ENCODE results near the gene MAPT. TPM values are rescaled to one million over a fixed set of nuclear protein-coding genes. Genes with fewer than 3 reads are reported as not detected.

The MAPT gene
- polyA plus RNA-seq, 2 donors = 4.5 to 4.7 TPM

DNA sequence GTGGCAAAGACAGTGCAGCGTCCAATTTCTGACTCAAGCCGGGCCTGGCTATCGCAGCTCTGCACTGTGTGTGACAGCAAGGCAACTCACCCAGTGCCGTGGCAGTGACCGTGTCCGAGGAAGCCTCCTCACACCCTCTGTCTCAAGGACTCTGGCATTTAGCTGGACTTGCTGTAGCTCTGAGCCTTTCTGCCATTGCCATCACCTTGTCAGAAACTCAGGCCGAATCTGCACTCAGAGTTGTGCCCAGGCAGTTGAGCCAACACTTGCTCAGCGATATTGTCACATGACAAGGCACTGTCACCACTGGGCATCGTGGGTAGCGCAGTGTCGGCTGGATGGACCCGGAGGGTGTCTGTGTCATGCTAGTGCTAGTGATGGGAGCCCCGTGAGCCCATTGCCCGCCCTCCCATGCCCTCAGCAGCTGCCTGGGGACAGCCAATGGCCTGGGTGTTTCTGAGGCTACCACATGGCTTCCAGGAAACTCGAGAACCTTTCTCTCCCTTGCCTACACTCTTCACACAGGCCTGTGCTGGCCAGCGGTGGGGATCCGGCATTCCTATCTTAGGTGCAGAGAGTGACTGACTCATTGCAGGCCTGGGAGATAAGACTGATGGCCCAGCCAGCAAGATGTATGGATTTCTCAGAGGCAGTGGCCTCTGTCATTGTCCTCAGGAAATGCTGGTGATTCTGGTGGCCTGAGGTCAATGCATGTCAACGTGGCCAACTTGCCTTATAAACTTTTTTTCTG, 82.6 kb downstream of the MAPT start:
- Histone ChIP-seq H3K36me3 (ENCODE audit: control insufficient read depth in 2 of 2, insufficient read depth in 2 of 2, low read length in 1 of 2) (no peaks in the 10 kb centered on the region), H3K27me3 (ENCODE audit: control insufficient read depth in 1 of 2, insufficient read depth in 2 of 2, low read length in 2 of 2) (no peaks in the 10 kb centered on the region), H3K4me3 (ENCODE audit: low read depth in 1 of 2, low read length in 2 of 2) (no peak overlapping the region), H3K27ac (ENCODE audit: low read depth in 2 of 2, low read length in 1 of 2) (no peak overlapping the region), H3K4me1 (ENCODE audit: control insufficient read depth in 2 of 2, insufficient read depth in 2 of 2, low read length in 1 of 2) (peaks cover 14 to 28% of the 10 kb centered on the region in 2 donors), H3K9me3 (ENCODE audit: control insufficient read depth in 2 of 2, insufficient read depth in 1 of 2, low read depth in 1 of 2, low read length in 1 of 2) (no peaks in the 10 kb centered on the region)
- WGBS, 2 donors = 87 to 88% methylated on average over 18 of the region's 18 CpGs

DNA sequence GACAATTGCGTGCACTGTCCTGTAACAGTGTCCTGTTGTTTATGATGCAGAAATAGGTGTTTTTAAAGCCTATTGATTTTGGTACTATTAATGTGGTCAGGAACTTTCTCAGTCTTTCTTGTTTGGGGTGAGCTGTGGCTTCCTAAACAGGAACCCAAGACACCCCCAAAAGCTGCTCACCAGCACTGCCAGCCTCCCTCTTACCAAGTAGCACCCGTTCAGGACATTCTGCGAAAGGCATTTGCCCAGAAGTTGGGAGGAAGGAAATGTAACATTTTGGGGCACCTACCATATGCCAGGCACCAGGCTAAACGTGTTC, 83.1 kb downstream of the MAPT start:
- Histone ChIP-seq H3K9me3 (ENCODE audit: control insufficient read depth in 2 of 2, insufficient read depth in 1 of 2, low read depth in 1 of 2, low read length in 1 of 2) (no peaks in the 10 kb centered on the region), H3K27me3 (ENCODE audit: control insufficient read depth in 1 of 2, insufficient read depth in 2 of 2, low read length in 2 of 2) (no peaks in the 10 kb centered on the region), H3K4me1 (ENCODE audit: control insufficient read depth in 2 of 2, insufficient read depth in 2 of 2, low read length in 1 of 2) (peaks cover 13 to 27% of the 10 kb centered on the region in 2 donors), H3K4me3 (ENCODE audit: low read depth in 1 of 2, low read length in 2 of 2) (no peak overlapping the region), H3K36me3 (ENCODE audit: control insufficient read depth in 2 of 2, insufficient read depth in 2 of 2, low read length in 1 of 2) (no peaks in the 10 kb centered on the region), H3K27ac (ENCODE audit: low read depth in 2 of 2, low read length in 1 of 2) (no peak overlapping the region)
- WGBS, 2 donors = 82 to 86% methylated on average over 4 of the region's 4 CpGs

DNA sequence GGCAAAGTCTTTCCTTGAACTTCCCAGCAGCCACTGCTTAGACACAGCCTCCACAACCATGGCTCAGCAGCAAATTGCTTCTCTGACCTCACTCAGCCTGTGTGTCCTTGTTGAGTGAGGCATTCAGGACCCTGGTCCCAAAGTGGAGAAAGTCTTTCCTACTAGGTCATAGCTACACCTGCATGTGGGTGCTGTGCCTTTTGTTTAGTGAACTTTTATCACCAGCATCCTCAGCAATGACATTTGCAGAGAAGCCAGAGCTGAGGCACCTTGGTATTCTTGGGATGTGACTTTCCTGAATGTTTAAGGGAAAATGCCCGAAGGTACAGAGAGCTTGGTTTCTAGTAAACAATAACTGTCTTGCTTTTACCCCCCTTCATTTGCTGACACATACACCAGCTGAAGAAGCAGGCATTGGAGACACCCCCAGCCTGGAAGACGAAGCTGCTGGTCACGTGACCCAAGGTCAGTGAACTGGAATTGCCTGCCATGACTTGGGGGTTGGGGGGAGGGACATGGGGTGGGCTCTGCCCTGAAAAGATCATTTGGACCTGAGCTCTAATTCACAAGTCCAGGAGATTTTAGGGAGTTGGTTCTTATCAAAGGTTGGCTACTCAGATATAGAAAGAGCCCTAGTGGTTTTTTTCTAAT, 83.7 kb downstream of the MAPT start:
- no peaks in the 10 kb centered on the region for H3K36me3 ChIP-seq (ENCODE audit: control insufficient read depth in 2 of 2, insufficient read depth in 2 of 2, low read length in 1 of 2)
- H3K27ac ChIP-seq (ENCODE audit: low read depth in 2 of 2, low read length in 1 of 2) = no peak overlapping the region
- no peaks in the 10 kb centered on the region for H3K9me3 ChIP-seq (ENCODE audit: control insufficient read depth in 2 of 2, insufficient read depth in 1 of 2, low read depth in 1 of 2, low read length in 1 of 2)
- no peaks in the 10 kb centered on the region for H3K27me3 ChIP-seq (ENCODE audit: control insufficient read depth in 1 of 2, insufficient read depth in 2 of 2, low read length in 2 of 2)
- peaks cover 13 to 24% of the 10 kb centered on the region in 2 donors for H3K4me1 ChIP-seq (ENCODE audit: control insufficient read depth in 2 of 2, insufficient read depth in 2 of 2, low read length in 1 of 2)
- 82 to 83% methylated on average over 3 of the region's 3 CpGs for WGBS, 2 donors
- no peak overlapping the region for H3K4me3 ChIP-seq (ENCODE audit: low read depth in 1 of 2, low read length in 2 of 2)

DNA sequence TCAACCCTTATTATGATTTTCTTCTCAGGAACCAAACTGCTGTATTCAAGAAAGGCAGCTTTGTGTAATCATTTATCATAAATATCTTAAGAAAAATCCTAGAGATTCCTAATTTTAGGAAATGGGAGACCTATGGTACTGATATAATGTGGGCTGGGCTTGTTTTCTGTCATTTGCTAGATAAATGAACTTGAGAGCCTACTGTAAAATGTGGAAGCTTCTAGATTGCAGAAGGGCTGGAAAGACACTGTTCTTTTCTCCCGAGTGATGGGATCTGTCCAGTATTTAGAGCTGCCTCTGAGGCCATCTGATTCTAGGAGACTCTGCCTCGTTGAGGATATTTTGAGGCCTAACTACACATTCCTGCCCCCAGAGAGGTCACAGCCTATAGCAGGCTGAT, 84.8 kb downstream of the MAPT start:
- H3K27ac ChIP-seq (ENCODE audit: low read depth in 2 of 2, low read length in 1 of 2) = no peak overlapping the region
- 67 to 73% methylated on average over 2 of the region's 2 CpGs for WGBS, 2 donors
- H3K36me3 ChIP-seq (ENCODE audit: control insufficient read depth in 2 of 2, insufficient read depth in 2 of 2, low read length in 1 of 2) = no peaks in the 10 kb centered on the region
- H3K4me3 ChIP-seq (ENCODE audit: low read depth in 1 of 2, low read length in 2 of 2) = no peak overlapping the region
- no peaks in the 10 kb centered on the region for H3K9me3 ChIP-seq (ENCODE audit: control insufficient read depth in 2 of 2, insufficient read depth in 1 of 2, low read depth in 1 of 2, low read length in 1 of 2)
- peaks cover 9 to 16% of the 10 kb centered on the region in 2 donors for H3K4me1 ChIP-seq (ENCODE audit: control insufficient read depth in 2 of 2, insufficient read depth in 2 of 2, low read length in 1 of 2)
- H3K27me3 ChIP-seq (ENCODE audit: control insufficient read depth in 1 of 2, insufficient read depth in 2 of 2, low read length in 2 of 2) = no peaks in the 10 kb centered on the region

DNA sequence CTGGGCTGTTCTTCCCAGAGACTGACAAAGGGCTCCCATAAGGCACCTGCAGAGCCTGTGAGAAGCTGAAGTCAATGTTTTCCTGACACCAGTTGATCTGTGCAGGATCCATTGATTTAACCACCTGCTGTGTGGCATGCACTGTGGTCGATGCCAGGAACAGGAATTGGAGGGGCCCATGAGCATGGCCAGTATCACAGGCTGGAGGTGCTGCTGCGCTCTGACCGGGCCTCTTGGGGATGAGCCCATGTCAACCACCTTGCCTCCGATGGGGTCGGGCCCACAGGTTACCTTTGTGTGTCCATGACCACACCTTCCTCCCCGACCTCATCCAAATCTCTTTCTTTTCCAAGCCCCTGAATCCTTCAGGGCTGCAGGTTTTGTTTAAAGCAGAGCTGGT, 86.5 kb downstream of the MAPT start:
- Histone ChIP-seq H3K4me3 (ENCODE audit: low read depth in 1 of 2, low read length in 2 of 2) (no peak overlapping the region), H3K4me1 (ENCODE audit: control insufficient read depth in 2 of 2, insufficient read depth in 2 of 2, low read length in 1 of 2) (peaks cover 6 to 8% of the 10 kb centered on the region in 2 donors), H3K36me3 (ENCODE audit: control insufficient read depth in 2 of 2, insufficient read depth in 2 of 2, low read length in 1 of 2) (no peaks in the 10 kb centered on the region), H3K9me3 (ENCODE audit: control insufficient read depth in 2 of 2, insufficient read depth in 1 of 2, low read depth in 1 of 2, low read length in 1 of 2) (no peaks in the 10 kb centered on the region), H3K27ac (ENCODE audit: low read depth in 2 of 2, low read length in 1 of 2) (no peak overlapping the region), H3K27me3 (ENCODE audit: control insufficient read depth in 1 of 2, insufficient read depth in 2 of 2, low read length in 2 of 2) (no peaks in the 10 kb centered on the region)
- WGBS, 2 donors = 84 to 86% methylated on average over 6 of the region's 6 CpGs

DNA sequence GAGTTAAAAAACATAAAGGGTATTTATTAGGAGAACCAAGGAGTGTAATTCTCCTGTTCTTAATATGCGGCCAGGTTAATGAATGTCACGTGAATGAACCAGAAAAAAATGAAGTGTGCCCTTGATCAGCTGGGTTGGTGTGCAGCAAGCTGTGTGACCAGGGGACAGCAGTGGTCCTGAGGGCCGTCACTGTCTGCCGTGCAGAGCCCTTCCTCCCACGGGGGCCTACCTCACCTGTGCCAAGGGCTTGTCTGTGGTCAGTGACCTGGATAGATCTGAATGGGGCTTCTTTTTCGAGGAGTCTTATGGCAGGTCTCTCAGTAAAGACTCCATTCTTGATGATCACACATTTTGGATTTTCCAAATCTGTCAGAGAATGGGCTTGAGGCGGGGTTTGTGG, 87.0 kb downstream of the MAPT start:
- Histone ChIP-seq H3K27me3 (ENCODE audit: control insufficient read depth in 1 of 2, insufficient read depth in 2 of 2, low read length in 2 of 2) (no peaks in the 10 kb centered on the region), H3K36me3 (ENCODE audit: control insufficient read depth in 2 of 2, insufficient read depth in 2 of 2, low read length in 1 of 2) (no peaks in the 10 kb centered on the region), H3K9me3 (ENCODE audit: control insufficient read depth in 2 of 2, insufficient read depth in 1 of 2, low read depth in 1 of 2, low read length in 1 of 2) (no peaks in the 10 kb centered on the region), H3K4me3 (ENCODE audit: low read depth in 1 of 2, low read length in 2 of 2) (no peak overlapping the region), H3K4me1 (ENCODE audit: control insufficient read depth in 2 of 2, insufficient read depth in 2 of 2, low read length in 1 of 2) (peaks cover 5 to 6% of the 10 kb centered on the region in 2 donors), H3K27ac (ENCODE audit: low read depth in 2 of 2, low read length in 1 of 2) (no peak overlapping the region)
- WGBS, 2 donors = 86% methylated on average over 7 of the region's 7 CpGs

DNA sequence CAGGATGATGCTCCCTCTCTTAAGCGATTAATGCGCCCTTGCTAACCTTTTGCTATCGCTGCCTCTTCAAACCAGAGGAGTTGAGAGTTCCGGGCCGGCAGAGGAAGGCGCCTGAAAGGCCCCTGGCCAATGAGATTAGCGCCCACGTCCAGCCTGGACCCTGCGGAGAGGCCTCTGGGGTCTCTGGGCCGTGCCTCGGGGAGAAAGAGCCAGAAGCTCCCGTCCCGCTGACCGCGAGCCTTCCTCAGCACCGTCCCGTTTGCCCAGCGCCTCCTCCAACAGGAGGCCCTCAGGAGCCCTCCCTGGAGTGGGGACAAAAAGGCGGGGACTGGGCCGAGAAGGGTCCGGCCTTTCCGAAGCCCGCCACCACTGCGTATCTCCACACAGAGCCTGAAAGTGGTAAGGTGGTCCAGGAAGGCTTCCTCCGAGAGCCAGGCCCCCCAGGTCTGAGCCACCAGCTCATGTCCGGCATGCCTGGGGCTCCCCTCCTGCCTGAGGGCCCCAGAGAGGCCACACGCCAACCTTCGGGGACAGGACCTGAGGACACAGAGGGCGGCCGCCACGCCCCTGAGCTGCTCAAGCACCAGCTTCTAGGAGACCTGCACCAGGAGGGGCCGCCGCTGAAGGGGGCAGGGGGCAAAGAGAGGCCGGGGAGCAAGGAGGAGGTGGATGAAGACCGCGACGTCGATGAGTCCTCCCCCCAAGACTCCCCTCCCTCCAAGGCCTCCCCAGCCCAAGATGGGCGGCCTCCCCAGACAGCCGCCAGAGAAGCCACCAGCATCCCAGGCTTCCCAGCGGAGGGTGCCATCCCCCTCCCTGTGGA, 88.6 kb downstream of the MAPT start:
- Histone ChIP-seq H3K27me3 (ENCODE audit: control insufficient read depth in 1 of 2, insufficient read depth in 2 of 2, low read length in 2 of 2) (no peaks in the 10 kb centered on the region), H3K9me3 (ENCODE audit: control insufficient read depth in 2 of 2, insufficient read depth in 1 of 2, low read depth in 1 of 2, low read length in 1 of 2) (no peaks in the 10 kb centered on the region), H3K4me1 (ENCODE audit: control insufficient read depth in 2 of 2, insufficient read depth in 2 of 2, low read length in 1 of 2) (peaks cover 0 to 3% of the 10 kb centered on the region in 2 donors), H3K36me3 (ENCODE audit: control insufficient read depth in 2 of 2, insufficient read depth in 2 of 2, low read length in 1 of 2) (no peaks in the 10 kb centered on the region), H3K4me3 (ENCODE audit: low read depth in 1 of 2, low read length in 2 of 2) (no peak overlapping the region), H3K27ac (ENCODE audit: low read depth in 2 of 2, low read length in 1 of 2) (no peak overlapping the region)
- 90% methylated on average over 39 to 41 of the region's 41 CpGs for WGBS, 2 donors

DNA sequence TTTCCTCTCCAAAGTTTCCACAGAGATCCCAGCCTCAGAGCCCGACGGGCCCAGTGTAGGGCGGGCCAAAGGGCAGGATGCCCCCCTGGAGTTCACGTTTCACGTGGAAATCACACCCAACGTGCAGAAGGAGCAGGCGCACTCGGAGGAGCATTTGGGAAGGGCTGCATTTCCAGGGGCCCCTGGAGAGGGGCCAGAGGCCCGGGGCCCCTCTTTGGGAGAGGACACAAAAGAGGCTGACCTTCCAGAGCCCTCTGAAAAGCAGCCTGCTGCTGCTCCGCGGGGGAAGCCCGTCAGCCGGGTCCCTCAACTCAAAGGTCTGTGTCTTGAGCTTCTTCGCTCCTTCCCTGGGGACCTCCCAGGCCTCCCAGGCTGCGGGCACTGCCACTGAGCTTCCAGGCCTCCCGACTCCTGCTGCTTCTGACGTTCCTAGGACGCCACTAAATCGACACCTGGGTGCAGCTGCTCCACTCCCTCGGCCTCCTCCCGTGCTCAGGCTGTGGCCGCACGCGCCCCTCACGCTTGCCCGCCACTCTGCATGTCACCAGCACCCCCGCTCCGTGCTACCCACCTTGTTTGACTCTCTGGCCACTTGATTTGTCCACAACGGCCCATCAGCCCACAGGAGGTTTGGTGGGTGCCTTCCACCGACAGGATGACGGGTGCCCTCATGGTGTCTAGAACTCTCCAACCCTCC, 89.4 kb downstream of the MAPT start:
- WGBS, 2 donors = 74 to 78% methylated on average over 28 to 31 of the region's 31 CpGs
- Histone ChIP-seq H3K27ac (ENCODE audit: low read depth in 2 of 2, low read length in 1 of 2) (no peak overlapping the region), H3K9me3 (ENCODE audit: control insufficient read depth in 2 of 2, insufficient read depth in 1 of 2, low read depth in 1 of 2, low read length in 1 of 2) (no peaks in the 10 kb centered on the region), H3K36me3 (ENCODE audit: control insufficient read depth in 2 of 2, insufficient read depth in 2 of 2, low read length in 1 of 2) (no peaks in the 10 kb centered on the region), H3K27me3 (ENCODE audit: control insufficient read depth in 1 of 2, insufficient read depth in 2 of 2, low read length in 2 of 2) (no peaks in the 10 kb centered on the region), H3K4me1 (ENCODE audit: control insufficient read depth in 2 of 2, insufficient read depth in 2 of 2, low read length in 1 of 2) (peaks cover 0 to 3% of the 10 kb centered on the region in 2 donors), H3K4me3 (ENCODE audit: low read depth in 1 of 2, low read length in 2 of 2) (no peak overlapping the region)

DNA sequence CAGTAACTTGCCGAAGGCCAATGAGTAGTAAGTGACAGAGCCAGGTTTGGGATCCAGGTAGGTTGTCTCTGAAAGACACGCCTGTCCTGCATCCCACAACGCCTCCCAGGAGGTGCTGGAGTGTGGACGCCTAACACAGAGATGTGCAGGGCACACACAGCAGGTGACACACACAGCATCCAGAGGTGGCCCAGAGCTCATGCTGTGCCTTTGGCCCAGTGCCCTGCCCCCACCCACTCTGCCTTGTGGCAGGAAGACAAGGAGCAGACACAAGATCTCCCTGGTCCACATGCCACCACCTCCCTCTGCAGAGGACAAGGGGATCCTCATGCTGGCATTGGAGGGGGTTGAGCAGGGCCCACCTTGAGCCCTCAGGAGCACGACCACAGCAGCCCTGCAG, 90.0 kb downstream of the MAPT start:
- WGBS, 2 donors = 69 to 85% methylated on average over 5 of the region's 5 CpGs
- no peaks in the 10 kb centered on the region for H3K27me3 ChIP-seq (ENCODE audit: control insufficient read depth in 1 of 2, insufficient read depth in 2 of 2, low read length in 2 of 2)
- peaks cover 0 to 3% of the 10 kb centered on the region in 2 donors for H3K4me1 ChIP-seq (ENCODE audit: control insufficient read depth in 2 of 2, insufficient read depth in 2 of 2, low read length in 1 of 2)
- H3K4me3 ChIP-seq (ENCODE audit: low read depth in 1 of 2, low read length in 2 of 2) = no peak overlapping the region
- H3K36me3 ChIP-seq (ENCODE audit: control insufficient read depth in 2 of 2, insufficient read depth in 2 of 2, low read length in 1 of 2) = no peaks in the 10 kb centered on the region
- H3K9me3 ChIP-seq (ENCODE audit: control insufficient read depth in 2 of 2, insufficient read depth in 1 of 2, low read depth in 1 of 2, low read length in 1 of 2) = no peaks in the 10 kb centered on the region
- H3K27ac ChIP-seq (ENCODE audit: low read depth in 2 of 2, low read length in 1 of 2) = no peak overlapping the region

Data from esophagus (tissue), 2 donors.